HFFc6 (cell line): Measurements from ENCODE around the gene CORIN. TPM values are rescaled to one million over a fixed set of nuclear protein-coding genes. Genes with fewer than 3 reads are reported as not detected.

Experiments used
- DNase-seq: peaks from one replicate; pipeline ENCODE4 v3.0.0-alpha.2; 2018
- H3K27ac Mint-ChIP-seq: 2 replicates; pipeline ENCODE4 v1.8.0; 2020; ENCODE audit warnings: mild to moderate bottlenecking, mixed read lengths
- H3K27me3 Mint-ChIP-seq: 2 replicates; pipeline ENCODE4 v1.8.0; 2021; ENCODE audit warnings: mild to moderate bottlenecking, moderate library complexity, mixed read lengths; ENCODE audit not compliant: insufficient read depth
- H3K36me3 Mint-ChIP-seq: 2 replicates; pipeline ENCODE4 v1.8.0; 2021; ENCODE audit warnings: low read depth, mixed read lengths
- H3K4me1 Mint-ChIP-seq: 2 replicates; pipeline ENCODE4 v1.8.0; 2020; ENCODE audit warnings: low read depth, mixed read lengths
- H3K4me3 Mint-ChIP-seq: 2 replicates; pipeline ENCODE4 v1.8.0; 2020; ENCODE audit warnings: mild to moderate bottlenecking, moderate library complexity, mixed read lengths
- H3K9me3 Mint-ChIP-seq: 2 replicates; pipeline ENCODE4 v1.8.0; 2020; ENCODE audit warnings: mild to moderate bottlenecking, mixed read lengths
- long read RNA-seq: library from polyadenylated mRNA; unstranded; transcript quantifications from one replicate; pipeline ENCODE4 v2.0.0, GENCODE V29; 2019
- total RNA-seq, 6 experiments: library from RNA; stranded (reverse); fragmentation: NEBNext Ultra II Directional; extraction: Animal tissue kit (Norgen Biotek cat#: 25700); gene quantifications; 2 replicates in 1 of 6; 3 replicates in 5 of 6; pipeline ENCODE4 v1.2.3, GENCODE V29; 2021
- TF ChIP-seq, protein P1 (sequence below): fragments of 200-600 bp; sonication (generic); IDR thresholded peaks from 2 replicates; pipeline ENCODE4 v1.5.0; 2021; ENCODE audit warnings: antibody characterized with exemption, mild to moderate bottlenecking

CORIN gene, protein sequence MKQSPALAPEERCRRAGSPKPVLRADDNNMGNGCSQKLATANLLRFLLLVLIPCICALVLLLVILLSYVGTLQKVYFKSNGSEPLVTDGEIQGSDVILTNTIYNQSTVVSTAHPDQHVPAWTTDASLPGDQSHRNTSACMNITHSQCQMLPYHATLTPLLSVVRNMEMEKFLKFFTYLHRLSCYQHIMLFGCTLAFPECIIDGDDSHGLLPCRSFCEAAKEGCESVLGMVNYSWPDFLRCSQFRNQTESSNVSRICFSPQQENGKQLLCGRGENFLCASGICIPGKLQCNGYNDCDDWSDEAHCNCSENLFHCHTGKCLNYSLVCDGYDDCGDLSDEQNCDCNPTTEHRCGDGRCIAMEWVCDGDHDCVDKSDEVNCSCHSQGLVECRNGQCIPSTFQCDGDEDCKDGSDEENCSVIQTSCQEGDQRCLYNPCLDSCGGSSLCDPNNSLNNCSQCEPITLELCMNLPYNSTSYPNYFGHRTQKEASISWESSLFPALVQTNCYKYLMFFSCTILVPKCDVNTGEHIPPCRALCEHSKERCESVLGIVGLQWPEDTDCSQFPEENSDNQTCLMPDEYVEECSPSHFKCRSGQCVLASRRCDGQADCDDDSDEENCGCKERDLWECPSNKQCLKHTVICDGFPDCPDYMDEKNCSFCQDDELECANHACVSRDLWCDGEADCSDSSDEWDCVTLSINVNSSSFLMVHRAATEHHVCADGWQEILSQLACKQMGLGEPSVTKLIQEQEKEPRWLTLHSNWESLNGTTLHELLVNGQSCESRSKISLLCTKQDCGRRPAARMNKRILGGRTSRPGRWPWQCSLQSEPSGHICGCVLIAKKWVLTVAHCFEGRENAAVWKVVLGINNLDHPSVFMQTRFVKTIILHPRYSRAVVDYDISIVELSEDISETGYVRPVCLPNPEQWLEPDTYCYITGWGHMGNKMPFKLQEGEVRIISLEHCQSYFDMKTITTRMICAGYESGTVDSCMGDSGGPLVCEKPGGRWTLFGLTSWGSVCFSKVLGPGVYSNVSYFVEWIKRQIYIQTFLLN
- total RNA-seq = 1 to 10 TPM in 1 of 6 experiments, under 1 TPM in 5; 0.07 to 1.0 (median 0.31) TPM
- long read RNA-seq = 0 reads

DNA sequence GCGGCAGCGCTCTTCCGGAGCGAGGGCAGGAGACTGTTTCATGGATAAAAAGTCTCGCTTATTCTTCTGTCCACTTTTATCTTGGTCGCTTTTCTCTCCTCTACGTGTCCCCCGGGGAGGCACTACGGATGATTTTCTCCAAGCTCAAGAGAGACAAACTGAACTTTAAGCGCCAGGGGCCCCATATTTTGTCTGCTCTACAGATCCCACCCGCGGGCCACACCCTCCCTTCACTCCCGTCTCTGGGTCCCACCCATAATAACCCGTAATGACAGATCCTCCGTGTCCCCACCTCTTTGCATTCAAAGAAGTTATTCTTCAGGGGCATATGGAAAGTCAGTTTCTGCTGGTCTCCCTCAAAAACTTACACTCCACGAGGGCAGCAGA is at the start of gene CORIN:
TSS of gene CORIN (minus strand) at position 160 of the 387 bp plus-strand sequence. CDS start at position 42, 118 bp downstream.
- H3K9me3 Mint-ChIP-seq = peaks cover 7% of the 10 kb centered on the region
- H3K36me3 Mint-ChIP-seq = peaks cover 1% of the 10 kb centered on the region; the same call in 1 of the 2 replicates
- H3K4me1 Mint-ChIP-seq = peaks cover 46% of the 10 kb centered on the region
- H3K27ac Mint-ChIP-seq = no peak within 1 kb of the TSS; the same call in 1 of the 2 replicates
- H3K4me3 Mint-ChIP-seq = peak within 1 kb of the TSS; percentile 91
- TF ChIP-seq, protein P1, sequence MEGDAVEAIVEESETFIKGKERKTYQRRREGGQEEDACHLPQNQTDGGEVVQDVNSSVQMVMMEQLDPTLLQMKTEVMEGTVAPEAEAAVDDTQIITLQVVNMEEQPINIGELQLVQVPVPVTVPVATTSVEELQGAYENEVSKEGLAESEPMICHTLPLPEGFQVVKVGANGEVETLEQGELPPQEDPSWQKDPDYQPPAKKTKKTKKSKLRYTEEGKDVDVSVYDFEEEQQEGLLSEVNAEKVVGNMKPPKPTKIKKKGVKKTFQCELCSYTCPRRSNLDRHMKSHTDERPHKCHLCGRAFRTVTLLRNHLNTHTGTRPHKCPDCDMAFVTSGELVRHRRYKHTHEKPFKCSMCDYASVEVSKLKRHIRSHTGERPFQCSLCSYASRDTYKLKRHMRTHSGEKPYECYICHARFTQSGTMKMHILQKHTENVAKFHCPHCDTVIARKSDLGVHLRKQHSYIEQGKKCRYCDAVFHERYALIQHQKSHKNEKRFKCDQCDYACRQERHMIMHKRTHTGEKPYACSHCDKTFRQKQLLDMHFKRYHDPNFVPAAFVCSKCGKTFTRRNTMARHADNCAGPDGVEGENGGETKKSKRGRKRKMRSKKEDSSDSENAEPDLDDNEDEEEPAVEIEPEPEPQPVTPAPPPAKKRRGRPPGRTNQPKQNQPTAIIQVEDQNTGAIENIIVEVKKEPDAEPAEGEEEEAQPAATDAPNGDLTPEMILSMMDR = no peak
- no peak for DNase-seq
- peaks cover 4% of the 10 kb centered on the region for H3K27me3 Mint-ChIP-seq

DNA sequence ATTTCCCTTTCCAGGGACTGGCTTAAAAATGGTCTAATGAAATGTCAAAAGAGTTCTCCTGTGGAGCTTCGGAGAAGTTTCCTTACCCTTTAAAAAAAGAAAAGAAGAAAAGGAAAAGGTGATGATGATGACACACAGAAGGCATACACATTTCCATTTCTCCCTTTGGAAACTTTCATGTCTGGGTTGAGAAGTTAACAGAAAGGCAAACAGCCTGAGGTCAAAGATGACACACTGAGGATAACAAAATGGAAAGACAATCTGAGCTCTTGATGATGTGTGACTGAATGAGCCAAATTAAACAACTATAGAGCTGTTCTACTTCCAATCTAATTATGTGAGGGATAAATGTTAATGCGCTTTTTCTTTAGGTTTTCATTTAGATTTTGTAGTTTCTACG is 44.4 kb upstream of the CORIN start:
- peaks cover 24% of the 10 kb centered on the region for H3K36me3 Mint-ChIP-seq
- TF ChIP-seq, protein P1 = no peak
- H3K27me3 Mint-ChIP-seq = no peaks in the 10 kb centered on the region
- H3K9me3 Mint-ChIP-seq = no peaks in the 10 kb centered on the region
- H3K27ac Mint-ChIP-seq = peak overlapping the region; percentile 68
- DNase-seq = no peak
- peaks cover 9% of the 10 kb centered on the region for H3K4me1 Mint-ChIP-seq
- no peak overlapping the region for H3K4me3 Mint-ChIP-seq

DNA sequence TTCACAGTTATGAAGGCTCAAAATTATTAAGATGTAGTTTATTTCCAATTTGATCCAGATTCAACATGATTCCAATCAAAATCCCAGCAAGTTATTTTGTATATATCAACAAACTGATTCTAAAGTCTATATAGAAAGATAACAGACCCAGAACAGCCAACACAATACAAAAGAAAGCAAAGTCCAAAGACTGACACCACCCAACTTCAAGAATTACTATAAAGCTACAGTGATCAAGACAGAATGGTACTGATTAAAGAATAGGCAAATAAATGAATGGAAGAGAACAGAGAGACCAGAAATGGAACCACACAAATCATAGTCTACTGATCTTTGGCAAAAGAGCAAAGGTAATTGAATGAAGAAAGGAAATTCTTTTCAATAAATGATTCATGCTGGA is 41.6 kb upstream of the CORIN start:
- Mint-ChIP-seq H3K9me3 (no peaks in the 10 kb centered on the region), H3K36me3 (peaks cover 43% of the 10 kb centered on the region)

DNA sequence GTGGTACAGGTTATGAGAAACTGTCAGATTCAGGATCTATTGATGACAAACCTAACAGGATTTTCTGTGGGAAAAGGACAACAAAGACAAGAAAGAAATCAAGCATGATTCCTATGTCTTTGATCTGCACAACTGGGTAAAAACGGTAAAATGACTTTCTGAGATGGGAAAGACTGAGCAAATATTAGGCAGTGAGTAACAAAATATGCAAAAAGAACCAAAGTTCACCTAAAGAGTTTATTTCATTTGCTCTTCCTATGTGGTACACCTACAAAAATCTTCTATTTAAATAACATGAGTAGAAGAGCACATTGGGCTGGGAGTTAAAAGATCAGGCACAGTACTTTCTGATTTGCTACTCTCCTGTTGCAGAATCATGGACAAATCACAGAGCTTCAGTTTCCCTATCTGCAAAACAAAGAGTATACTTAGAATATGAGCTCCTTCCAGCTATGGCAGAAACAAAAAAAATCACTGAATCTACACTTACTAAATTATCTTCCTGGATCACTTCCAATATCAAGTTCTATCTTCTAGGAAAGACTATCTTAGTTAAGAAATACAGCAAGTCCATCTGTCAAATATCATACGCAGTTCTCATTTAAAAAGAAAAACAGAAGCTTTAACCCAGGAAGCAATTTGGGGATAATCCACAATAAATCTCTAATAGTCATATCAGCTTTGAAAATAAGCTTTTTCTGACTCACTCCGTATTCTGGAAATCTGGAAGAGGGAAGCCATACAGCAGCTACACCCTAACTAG is 39.1 kb upstream of the CORIN start:
- Mint-ChIP-seq H3K27ac (peak overlapping the region; percentile 22), H3K4me1 (peaks cover 10% of the 10 kb centered on the region; the same call in 1 of the 2 replicates), H3K27me3 (no peaks in the 10 kb centered on the region), H3K4me3 (no peak overlapping the region), H3K9me3 (no peaks in the 10 kb centered on the region), H3K36me3 (peaks cover 54% of the 10 kb centered on the region)
- DNase-seq = no peak
- TF ChIP-seq, protein P1 = no peak

More for the DNA sequence above, 41.6 kb upstream of the CORIN start:
- no peaks in the 10 kb centered on the region for H3K27me3 Mint-ChIP-seq
- H3K27ac Mint-ChIP-seq = no peak overlapping the region
- no peak overlapping the region for H3K4me3 Mint-ChIP-seq
- H3K4me1 Mint-ChIP-seq = peaks cover 19% of the 10 kb centered on the region
- no peak for DNase-seq
- TF ChIP-seq, protein P1 = no peak
